IMR-90 (cell line): ENCODE measurements around the gene CCDC184. TPM values are rescaled to one million over a fixed set of nuclear protein-coding genes. Genes with fewer than 3 reads are reported as not detected.

Experiments
- ATAC-seq: fragments of 200-7000 bp; cut with Tn5 transposase; 2 replicates; pipeline ENCODE4 v1.9.1; 2020; ENCODE audit warnings: low read depth, mild to moderate bottlenecking, moderate library complexity
- BruUV-seq: library from RNA; stranded (reverse); fragments of 400-500 nt; replicated peaks from 2 replicates; lab custom pipeline; 2021; lab: Mats Ljungman, UMichigan
- CTCF ChIA-PET: fragments of 300-600 bp; formaldehyde crosslinking; extraction: SDS; loops from one replicate; lab custom pipeline; 2021; ENCODE audit warnings: antibody characterized with exemption; lab: Yijun Ruan, JAX
- POLR2A ChIA-PET: fragments of 300-600 bp; sonication (Branson Sonifier 250); formaldehyde crosslinking; loops from one replicate; lab custom pipeline; 2022; ENCODE audit warnings: antibody characterized with exemption; ENCODE audit not compliant: unreplicated experiment; lab: Charles Lee
- DNase-seq: peaks from one replicate; pipeline ENCODE4 v3.0.0; 2013
- H2AFZ ChIP-seq: replicated peaks from 2 replicates; pipeline ENCODE3; 2013; ENCODE audit warnings: low read length, mild to moderate bottlenecking; ENCODE audit not compliant: poor library complexity
- H2AK5ac ChIP-seq: 2 replicates; pipeline ENCODE4 v1.6.1; 2013; ENCODE audit warnings: low read depth, low read length, inconsistent platforms
- H2AK9ac ChIP-seq: replicated peaks from 2 replicates; pipeline ENCODE3; 2013; ENCODE audit warnings: mild to moderate bottlenecking, low read depth, low read length, moderate library complexity; ENCODE audit not compliant: poor library complexity
- H2BK120ac ChIP-seq: 2 replicates; pipeline ENCODE4 v1.6.1; 2013; ENCODE audit warnings: low read depth, low read length, inconsistent platforms
- H2BK15ac ChIP-seq: 3 replicates; pipeline ENCODE4 v1.6.1; 2013; ENCODE audit warnings: low read depth, low read length, inconsistent platforms
- H2BK20ac ChIP-seq: 2 replicates; pipeline ENCODE4 v1.6.1; 2013; ENCODE audit warnings: low read depth, mild to moderate bottlenecking, inconsistent platforms, low read length, moderate library complexity
- H2BK5ac ChIP-seq: 2 replicates; pipeline ENCODE4 v1.6.1; 2013; ENCODE audit warnings: mild to moderate bottlenecking, low read depth, low read length, inconsistent platforms; ENCODE audit not compliant: poor library complexity, severe bottlenecking
- H3K14ac ChIP-seq: replicated peaks from 2 replicates; pipeline ENCODE4 v1.6.1; 2013; ENCODE audit warnings: low read depth, low read length, inconsistent platforms
- H3K18ac ChIP-seq: 2 replicates; pipeline ENCODE4 v1.6.1; 2013; ENCODE audit warnings: low read depth, low read length, control low read depth
- H3K23ac ChIP-seq: 2 replicates; pipeline ENCODE4 v1.6.1; 2013; ENCODE audit warnings: low read depth, low read length, inconsistent platforms
- H3K27ac ChIP-seq: 2 replicates; pipeline ENCODE4 v1.5.1; 2013; ENCODE audit warnings: mild to moderate bottlenecking, control low read depth, low read length; ENCODE audit not compliant: insufficient read depth
- H3K27me3 ChIP-seq: 2 replicates; pipeline ENCODE4 v1.6.1; 2013; ENCODE audit warnings: low read length; ENCODE audit not compliant: control insufficient read depth, insufficient read depth
- H3K36me3 ChIP-seq: 2 replicates; pipeline ENCODE4 v1.6.1; 2013; ENCODE audit warnings: low read length, mixed read lengths; ENCODE audit not compliant: control insufficient read depth, insufficient read depth
- H3K4ac ChIP-seq: 2 replicates; pipeline ENCODE4 v1.6.1; 2013; ENCODE audit warnings: low read depth, low read length, inconsistent platforms
- H3K4me1 ChIP-seq: 2 replicates; pipeline ENCODE4 v1.6.1; 2013; ENCODE audit warnings: low read length, mixed read lengths; ENCODE audit not compliant: control insufficient read depth, insufficient read depth
- H3K4me2 ChIP-seq: 2 replicates; pipeline ENCODE4 v1.6.1; 2013; ENCODE audit warnings: low read depth, mild to moderate bottlenecking, control low read depth, low read length, moderate library complexity
- H3K4me3 ChIP-seq: 2 replicates; pipeline ENCODE4 v1.5.1; 2013; ENCODE audit warnings: low read depth, mild to moderate bottlenecking, control low read depth, low read length, moderate library complexity; ENCODE audit not compliant: insufficient read depth
- H3K56ac ChIP-seq: 2 replicates; pipeline ENCODE4 v1.6.1; 2013; ENCODE audit warnings: low read length, inconsistent platforms; ENCODE audit not compliant: insufficient read depth; ENCODE audit errors: extremely low read depth
- H3K79me1 ChIP-seq, 2 experiments: 2 replicates each; pipeline ENCODE4 v1.6.1; 2013; ENCODE audit warnings: low read length in 2 of 2, inconsistent platforms in 1 of 2, low read depth in 1 of 2
- H3K9ac ChIP-seq: 2 replicates; pipeline ENCODE4 v1.6.1; 2013; ENCODE audit warnings: low read depth, low read length, control low read depth
- H3K9me1 ChIP-seq: 2 replicates; pipeline ENCODE4 v1.6.1; 2013; ENCODE audit warnings: low read length, inconsistent platforms; ENCODE audit not compliant: insufficient read depth
- H3K9me3 ChIP-seq: 2 replicates; pipeline ENCODE4 v1.6.1; 2013; ENCODE audit warnings: low read length; ENCODE audit not compliant: control insufficient read depth, insufficient read depth
- H4K20me1 ChIP-seq: 2 replicates; pipeline ENCODE4 v1.6.1; 2013; ENCODE audit warnings: low read length, inconsistent platforms; ENCODE audit not compliant: insufficient read depth
- H4K5ac ChIP-seq: 2 replicates; pipeline ENCODE4 v1.6.1; 2013; ENCODE audit warnings: mild to moderate bottlenecking, low read depth, low read length, control low read depth
- H4K8ac ChIP-seq, 2 experiments: 2 replicates each; pipeline ENCODE4 v1.6.1; 2013; ENCODE audit warnings: low read depth in 2 of 2, low read length in 2 of 2, control low read depth in 1 of 2, inconsistent platforms in 1 of 2
- H4K91ac ChIP-seq: 2 replicates; pipeline ENCODE4 v1.6.1; 2013; ENCODE audit warnings: low read depth, low read length, inconsistent platforms; ENCODE audit not compliant: insufficient read depth
- BHLHE40 ChIP-seq: fragments of 150-350 bp; IDR thresholded peaks from 2 replicates; pipeline ENCODE4 v1.6.1; 2016; ENCODE audit warnings: mild to moderate bottlenecking, low read depth, low read length
- CEBPB ChIP-seq: IDR thresholded peaks from 2 replicates; pipeline ENCODE4 v1.6.1; 2012; ENCODE audit warnings: low read depth, low read length, improper control_type of control experiment
- CHD1 ChIP-seq: IDR thresholded peaks from 2 replicates; pipeline ENCODE4 v1.6.1; 2012; ENCODE audit warnings: low read depth, low read length, improper control_type of control experiment
- FOS ChIP-seq: fragments of 150-350 bp; IDR thresholded peaks from 2 replicates; pipeline ENCODE4 v1.6.1; 2016; ENCODE audit warnings: low read depth, low read length
- MAFK ChIP-seq: IDR thresholded peaks from 2 replicates; pipeline ENCODE4 v1.6.1; 2012; ENCODE audit warnings: low read depth, low read length, improper control_type of control experiment
- MAZ ChIP-seq: IDR thresholded peaks from 2 replicates; pipeline ENCODE4 v1.6.1; 2012; ENCODE audit warnings: low read depth, mild to moderate bottlenecking, low read length, improper control_type of control experiment, moderate library complexity, borderline replicate concordance
- MXI1 ChIP-seq: IDR thresholded peaks from 2 replicates; pipeline ENCODE4 v1.6.1; 2012; ENCODE audit warnings: low read depth, mild to moderate bottlenecking, low read length, moderate library complexity, borderline replicate concordance
- NFE2L2 ChIP-seq: fragments of 150-350 bp; IDR thresholded peaks from 2 replicates; pipeline ENCODE4 v1.6.1; 2016; ENCODE audit warnings: low read depth, mild to moderate bottlenecking, low read length
- POLR2A ChIP-seq: IDR thresholded peaks from 2 replicates; pipeline ENCODE4 v1.6.1; 2012; ENCODE audit warnings: mild to moderate bottlenecking, low read depth, low read length
- RAD21 ChIP-seq: IDR thresholded peaks from 2 replicates; pipeline ENCODE4 v1.6.1; 2012; ENCODE audit warnings: low read length, improper control_type of control experiment
- RCOR1 ChIP-seq: IDR thresholded peaks from 2 replicates; pipeline ENCODE4 v1.6.1; 2012; ENCODE audit warnings: mild to moderate bottlenecking, low read length, improper control_type of control experiment; ENCODE audit not compliant: insufficient replicate concordance
- RFX5 ChIP-seq: IDR thresholded peaks from 2 replicates; pipeline ENCODE4 v1.8.0; 2012; ENCODE audit warnings: low read depth, mild to moderate bottlenecking, low read length, moderate library complexity
- SMC3 ChIP-seq: fragments of 150-350 bp; IDR thresholded peaks from 2 replicates; pipeline ENCODE4 v1.6.1; 2016; ENCODE audit warnings: low read depth, mild to moderate bottlenecking, antibody characterized with exemption, low read length, moderate library complexity
- dilution Hi-C: fragments of 300-500 bp; cut with HindIII; formaldehyde crosslinking; loops from one replicate; pipeline ENCODE4 v1.14.3; 2018; ENCODE audit warnings: low sequenced_read_pairs; ENCODE audit not compliant: unreplicated experiment
- in situ Hi-C: fragments of 300-500 bp; cut with MboI; formaldehyde crosslinking; loops from 3 replicates; pipeline ENCODE4 v1.14.3; 2019; ENCODE audit warnings: low sequenced_read_pairs, inconsistent platforms, mixed read lengths
- intact Hi-C: fragments of 100-400 bp; cut with micrococcal nuclease; formaldehyde crosslinking; loops from 2 replicates; pipeline ENCODE4 v1.10.0; 2022
- polyA plus RNA-seq, 3 experiments: library from polyadenylated mRNA; depleted of rRNA; stranded (reverse); fragments of >200 nt; gene quantifications; 2 replicates each; pipeline ENCODE4 v1.2.3, GENCODE V29; 2012; ENCODE audit warnings: low replicate concordance in 1 of 3
- total RNA-seq: library from RNA; depleted of rRNA; stranded (reverse); fragments of >200 nt; gene quantifications from 2 replicates; pipeline ENCODE4 v1.2.3, GENCODE V29; 2012
- TF ChIP-seq, protein P1 (sequence below): fragments of 150-350 bp; IDR thresholded peaks from 2 replicates; pipeline ENCODE4 v1.6.1; 2016; ENCODE audit warnings: low read depth, mild to moderate bottlenecking, low read length, moderate library complexity, borderline replicate concordance
- TF ChIP-seq, protein P2 (sequence below): fragments of 150-350 bp; IDR thresholded peaks from 2 replicates; pipeline ENCODE4 v1.6.1; 2017; ENCODE audit warnings: mild to moderate bottlenecking, antibody characterized with exemption, low read length, low read depth
- TF ChIP-seq, protein P3 (sequence below): conservative IDR thresholded peaks from 2 replicates; pipeline ENCODE4 v1.5.1; 2012; ENCODE audit warnings: mild to moderate bottlenecking, low read depth, low read length, improper control_type of control experiment

CCDC184 gene
- total and polyA plus RNA-seq, 2 of the 4 experiments (the other 2 are of a cell fraction) = 0.18 to 0.22 TPM

DNA sequence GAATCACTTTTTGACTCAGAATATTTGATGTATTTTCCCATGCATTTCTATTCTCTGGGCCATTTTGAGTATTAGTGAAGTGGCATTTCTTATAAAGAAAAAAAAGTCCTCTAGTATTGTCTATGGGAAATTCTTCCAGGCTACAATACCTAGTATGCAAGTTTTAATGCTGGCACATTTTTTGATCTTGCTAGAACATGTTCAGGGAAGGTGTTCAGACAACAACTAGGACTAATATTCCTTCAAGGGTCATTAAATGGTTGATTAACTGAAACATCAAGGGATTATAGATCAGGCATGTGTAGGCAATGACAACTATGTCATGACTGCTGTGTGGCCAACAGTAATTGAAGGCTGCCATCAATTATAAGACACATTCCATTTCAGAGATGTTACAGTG, 7.7 kb downstream of the CCDC184 start:
- dilution Hi-C loops = no loop called here
- no peak overlapping the region for H2BK15ac ChIP-seq
- H4K5ac ChIP-seq = no peak overlapping the region
- no peak for DNase-seq
- no peak overlapping the region for H2AFZ ChIP-seq
- H2BK20ac ChIP-seq = no peak overlapping the region
- no peak overlapping the region for H3K56ac ChIP-seq
- TF ChIP-seq RFX5 (no peak), MAZ (no peak), POLR2A (no peak), MAFK (no peak), RAD21 (no peak), RCOR1 (no peak), NFE2L2 (no peak), MXI1 (no peak), SMC3 (no peak), CHD1 (no peak), CEBPB (no peak), BHLHE40 (no peak), FOS (no peak)
- TF ChIP-seq, protein P1, sequence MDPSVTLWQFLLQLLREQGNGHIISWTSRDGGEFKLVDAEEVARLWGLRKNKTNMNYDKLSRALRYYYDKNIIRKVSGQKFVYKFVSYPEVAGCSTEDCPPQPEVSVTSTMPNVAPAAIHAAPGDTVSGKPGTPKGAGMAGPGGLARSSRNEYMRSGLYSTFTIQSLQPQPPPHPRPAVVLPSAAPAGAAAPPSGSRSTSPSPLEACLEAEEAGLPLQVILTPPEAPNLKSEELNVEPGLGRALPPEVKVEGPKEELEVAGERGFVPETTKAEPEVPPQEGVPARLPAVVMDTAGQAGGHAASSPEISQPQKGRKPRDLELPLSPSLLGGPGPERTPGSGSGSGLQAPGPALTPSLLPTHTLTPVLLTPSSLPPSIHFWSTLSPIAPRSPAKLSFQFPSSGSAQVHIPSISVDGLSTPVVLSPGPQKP = no peak
- TF ChIP-seq, protein P2, sequence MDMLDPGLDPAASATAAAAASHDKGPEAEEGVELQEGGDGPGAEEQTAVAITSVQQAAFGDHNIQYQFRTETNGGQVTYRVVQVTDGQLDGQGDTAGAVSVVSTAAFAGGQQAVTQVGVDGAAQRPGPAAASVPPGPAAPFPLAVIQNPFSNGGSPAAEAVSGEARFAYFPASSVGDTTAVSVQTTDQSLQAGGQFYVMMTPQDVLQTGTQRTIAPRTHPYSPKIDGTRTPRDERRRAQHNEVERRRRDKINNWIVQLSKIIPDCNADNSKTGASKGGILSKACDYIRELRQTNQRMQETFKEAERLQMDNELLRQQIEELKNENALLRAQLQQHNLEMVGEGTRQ = no peak
- TF ChIP-seq, protein P3, sequence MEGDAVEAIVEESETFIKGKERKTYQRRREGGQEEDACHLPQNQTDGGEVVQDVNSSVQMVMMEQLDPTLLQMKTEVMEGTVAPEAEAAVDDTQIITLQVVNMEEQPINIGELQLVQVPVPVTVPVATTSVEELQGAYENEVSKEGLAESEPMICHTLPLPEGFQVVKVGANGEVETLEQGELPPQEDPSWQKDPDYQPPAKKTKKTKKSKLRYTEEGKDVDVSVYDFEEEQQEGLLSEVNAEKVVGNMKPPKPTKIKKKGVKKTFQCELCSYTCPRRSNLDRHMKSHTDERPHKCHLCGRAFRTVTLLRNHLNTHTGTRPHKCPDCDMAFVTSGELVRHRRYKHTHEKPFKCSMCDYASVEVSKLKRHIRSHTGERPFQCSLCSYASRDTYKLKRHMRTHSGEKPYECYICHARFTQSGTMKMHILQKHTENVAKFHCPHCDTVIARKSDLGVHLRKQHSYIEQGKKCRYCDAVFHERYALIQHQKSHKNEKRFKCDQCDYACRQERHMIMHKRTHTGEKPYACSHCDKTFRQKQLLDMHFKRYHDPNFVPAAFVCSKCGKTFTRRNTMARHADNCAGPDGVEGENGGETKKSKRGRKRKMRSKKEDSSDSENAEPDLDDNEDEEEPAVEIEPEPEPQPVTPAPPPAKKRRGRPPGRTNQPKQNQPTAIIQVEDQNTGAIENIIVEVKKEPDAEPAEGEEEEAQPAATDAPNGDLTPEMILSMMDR = no peak
- no peaks in the 10 kb centered on the region for H4K20me1 ChIP-seq
- CTCF ChIA-PET = no interaction called here
- H3K23ac ChIP-seq = no peak overlapping the region
- H3K36me3 ChIP-seq = no peaks in the 10 kb centered on the region
- no peak overlapping the region for H2AK9ac ChIP-seq
- intact Hi-C loops = no loop called here
- no peak overlapping the region for H3K4ac ChIP-seq
- H3K4me2 ChIP-seq = no peak overlapping the region
- no peak for ATAC-seq
- H4K91ac ChIP-seq = no peak overlapping the region
- H3K4me1 ChIP-seq = no peaks in the 10 kb centered on the region
- H2BK120ac ChIP-seq = no peak overlapping the region
- H3K14ac ChIP-seq = no peak overlapping the region
- H2AK5ac ChIP-seq = no peak overlapping the region
- in situ Hi-C loops = no loop called here
- no peak overlapping the region for H3K4me3 ChIP-seq
- BruUV-seq = no TSS peak
- H3K27ac ChIP-seq = no peak overlapping the region
- no peak overlapping the region for H3K18ac ChIP-seq
- H3K9me3 ChIP-seq = no peaks in the 10 kb centered on the region
- no peak overlapping the region for H3K9ac ChIP-seq
- H3K27me3 ChIP-seq = peaks cover 30% of the 10 kb centered on the region
- POLR2A ChIA-PET = no interaction called here
- H3K9me1 ChIP-seq = no peaks in the 10 kb centered on the region
- H3K79me1 ChIP-seq = no peaks in the 10 kb centered on the region
- H2BK5ac ChIP-seq = no peak overlapping the region
- H4K8ac ChIP-seq = no peak overlapping the region
